GM18511 (cell line): ENCODE measurements around the gene F2.

Experiments
- ATAC-seq: cut with Tn5 transposase; IDR thresholded peaks from one replicate; pipeline ENCODE4 v1.9.1; 2021; ENCODE audit warnings: mild to moderate bottlenecking, moderate library complexity; ENCODE audit not compliant: unreplicated experiment

F2 gene

DNA sequence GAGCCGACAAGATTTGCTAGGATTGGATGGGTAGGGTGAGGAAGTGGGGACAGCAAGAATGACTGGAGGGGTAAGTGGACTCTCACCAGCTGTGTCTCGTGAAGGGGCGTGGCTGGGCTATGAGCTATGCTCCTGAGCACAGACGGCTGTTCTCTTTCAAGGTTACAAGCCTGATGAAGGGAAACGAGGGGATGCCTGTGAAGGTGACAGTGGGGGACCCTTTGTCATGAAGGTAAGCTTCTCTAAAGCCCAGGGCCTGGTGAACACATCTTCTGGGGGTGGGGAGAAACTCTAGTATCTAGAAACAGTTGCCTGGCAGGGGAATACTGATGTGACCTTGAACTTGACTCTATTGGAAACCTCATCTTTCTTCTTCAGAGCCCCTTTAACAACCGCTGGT lies 19.9 kb downstream of the F2 start:
- no peak for ATAC-seq

DNA sequence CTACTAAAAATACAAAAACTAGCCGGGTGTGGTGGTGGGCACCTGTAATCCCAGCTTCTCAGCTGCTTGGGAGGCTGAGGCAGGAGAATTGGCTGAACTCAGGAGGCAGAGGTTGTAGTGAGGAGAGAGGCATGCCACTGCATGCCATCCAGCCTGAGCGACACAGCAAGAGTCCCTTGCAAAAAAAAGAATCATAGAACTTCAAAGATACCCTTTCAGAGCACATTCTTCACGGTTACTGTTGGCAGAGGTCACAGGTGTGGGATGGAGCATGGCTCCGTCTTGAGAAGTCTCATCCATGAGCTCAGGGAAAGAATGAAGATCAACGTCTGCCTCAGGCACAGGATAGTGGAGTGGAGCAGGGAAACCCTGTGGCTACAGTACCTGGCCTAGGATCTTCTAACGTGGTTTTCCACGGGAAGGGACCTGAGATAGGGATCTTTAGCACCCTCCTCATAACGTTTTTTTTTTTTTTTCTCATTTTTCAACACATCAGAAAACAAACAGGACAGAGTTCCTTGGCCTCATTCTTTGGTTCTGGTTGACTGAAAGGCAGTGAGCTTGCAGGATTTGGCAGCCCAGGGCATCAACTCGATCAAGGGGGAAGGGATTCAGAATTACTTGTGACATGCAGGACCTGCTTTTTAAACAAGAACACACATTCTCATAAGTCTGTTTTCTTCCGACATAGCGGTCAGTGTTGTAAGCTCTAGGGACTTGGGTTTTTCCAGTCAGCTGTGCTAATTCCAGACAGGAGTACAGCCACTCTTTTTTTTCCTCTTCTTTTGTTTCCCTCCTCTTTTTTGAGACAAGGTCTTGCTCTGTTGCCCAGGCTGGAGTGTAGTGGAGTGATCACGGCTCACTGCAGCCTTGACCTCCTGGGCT lies 22.8 kb downstream of the F2 start:
- no peak for ATAC-seq

DNA sequence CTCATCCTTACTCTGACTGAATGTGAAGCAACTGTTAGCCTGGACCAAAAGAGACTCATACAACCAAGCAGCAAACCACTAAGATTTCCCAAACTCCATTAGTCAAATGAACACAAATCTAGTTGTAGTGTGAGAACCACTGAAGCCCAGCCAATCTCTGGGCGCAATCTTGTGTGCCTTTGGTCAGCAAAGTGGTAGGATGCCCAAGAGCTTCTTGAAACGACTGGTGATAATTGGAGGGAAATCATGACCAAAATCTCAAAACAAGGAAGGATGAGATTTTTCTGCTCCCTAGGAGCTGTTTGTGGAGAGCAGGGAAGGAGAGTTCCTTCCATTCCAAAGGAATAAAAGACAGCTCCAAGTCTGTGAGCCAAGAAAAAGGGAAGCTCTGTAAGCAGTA lies 24.0 kb downstream of the F2 start:
- ATAC-seq, result no peak

DNA sequence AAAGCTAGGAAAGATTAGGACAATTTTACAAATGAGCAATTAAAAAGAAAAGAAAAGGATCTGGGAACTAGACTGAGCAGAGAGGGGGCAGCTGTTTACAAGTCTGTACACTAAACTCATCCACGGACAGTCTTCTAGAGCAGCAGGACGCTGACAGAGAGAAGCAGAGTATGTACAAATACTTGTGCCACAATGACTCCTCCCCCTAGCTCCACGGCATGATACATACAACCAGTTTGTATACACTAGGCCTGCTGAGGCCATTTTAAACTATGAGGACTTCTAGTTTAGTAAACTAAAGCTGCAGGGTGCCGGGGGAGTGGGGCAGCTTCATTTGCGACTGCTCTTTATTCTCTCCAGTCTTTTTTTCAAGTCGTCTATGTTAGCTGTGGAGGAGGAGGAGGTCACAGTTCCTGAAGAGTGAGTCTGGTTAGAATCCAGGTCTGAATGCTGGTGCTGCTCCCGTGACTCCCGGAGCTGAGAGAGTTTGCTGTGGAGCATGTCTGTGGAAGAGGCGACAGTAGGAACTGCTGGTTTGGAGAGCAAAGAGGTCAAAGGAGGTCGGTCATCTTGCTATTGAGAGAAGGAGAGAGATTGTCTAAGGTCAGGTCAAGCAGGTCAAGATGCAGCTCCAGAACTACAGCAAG lies 24.8 kb downstream of the F2 start:
- no peak for ATAC-seq

DNA sequence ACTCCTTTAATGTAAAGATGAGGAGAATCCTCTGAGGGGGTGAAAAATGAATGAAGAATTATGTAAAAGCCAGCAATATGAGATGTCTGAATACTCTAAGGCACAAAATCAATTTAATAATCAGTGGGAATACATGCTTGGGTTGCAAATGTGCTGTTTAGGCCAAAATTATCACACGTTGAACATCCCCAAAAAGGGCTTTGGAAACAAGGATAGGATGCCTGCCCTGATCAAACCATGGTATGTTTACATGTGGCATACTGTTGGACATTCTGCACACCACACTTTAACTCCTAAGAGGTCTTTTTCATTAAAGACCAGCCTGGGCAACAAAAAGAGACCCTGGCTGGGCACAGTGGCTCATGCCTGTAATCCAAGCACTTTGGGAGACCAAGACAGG lies 26.3 kb downstream of the F2 start:
- no peak for ATAC-seq

DNA sequence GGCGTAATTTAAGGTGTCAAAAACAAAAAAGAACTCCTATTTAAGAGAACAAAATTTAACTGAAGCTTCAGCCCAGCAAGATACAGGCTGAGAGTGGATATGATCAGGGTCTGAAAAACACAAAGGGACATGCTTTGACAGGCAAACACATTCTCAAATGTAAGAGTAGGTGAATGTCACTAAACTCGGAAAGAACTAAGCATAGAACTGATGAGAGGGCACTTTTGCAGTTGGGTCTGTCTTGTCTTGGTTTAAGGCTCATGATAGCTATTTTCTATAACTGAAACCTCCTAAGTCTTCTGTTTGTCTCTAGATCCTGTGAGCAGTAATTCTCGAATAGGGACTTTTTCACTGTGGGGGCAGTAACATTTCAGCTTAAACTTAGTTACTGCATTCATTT lies 27.0 kb downstream of the F2 start:
- no peak for ATAC-seq

DNA sequence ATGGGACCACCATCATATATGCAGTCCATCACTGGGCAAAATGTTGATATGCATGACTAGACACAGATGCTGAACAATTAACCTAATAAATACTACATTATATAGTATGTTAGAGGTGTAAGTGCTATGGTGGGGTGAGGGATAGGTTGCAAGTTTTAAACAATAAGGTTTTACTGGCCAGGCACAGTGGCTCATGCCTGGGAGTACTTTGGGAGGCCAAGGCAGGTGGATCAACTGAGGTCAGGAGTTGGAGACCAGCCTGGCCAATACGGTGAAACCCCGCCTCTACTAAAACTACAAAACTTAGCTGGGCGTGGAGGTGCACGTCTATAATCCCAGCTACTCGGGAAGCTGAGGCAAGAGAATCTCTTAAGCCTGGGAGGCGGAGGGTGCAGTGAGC lies 28.1 kb downstream of the F2 start:
- no peak for ATAC-seq

DNA sequence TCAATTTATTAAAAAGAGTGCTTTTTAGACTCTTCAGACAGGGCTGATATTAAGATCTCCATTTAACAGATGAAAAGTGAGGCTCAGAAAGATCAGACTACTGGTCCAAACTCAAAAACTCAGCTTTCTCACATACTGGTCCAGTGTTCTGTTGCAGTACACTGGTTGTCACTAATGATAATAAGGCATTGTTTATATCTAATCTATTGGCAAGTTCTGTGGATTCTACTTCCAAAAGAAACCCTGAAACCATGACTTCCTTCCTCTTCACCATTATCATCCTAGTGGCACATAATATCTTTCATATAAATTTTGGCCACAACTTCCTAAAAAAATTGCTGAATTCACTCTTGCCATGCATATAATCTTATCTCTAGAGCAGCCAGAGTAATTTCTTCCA lies 36.9 kb downstream of the F2 start:
- ATAC-seq, result no peak

DNA sequence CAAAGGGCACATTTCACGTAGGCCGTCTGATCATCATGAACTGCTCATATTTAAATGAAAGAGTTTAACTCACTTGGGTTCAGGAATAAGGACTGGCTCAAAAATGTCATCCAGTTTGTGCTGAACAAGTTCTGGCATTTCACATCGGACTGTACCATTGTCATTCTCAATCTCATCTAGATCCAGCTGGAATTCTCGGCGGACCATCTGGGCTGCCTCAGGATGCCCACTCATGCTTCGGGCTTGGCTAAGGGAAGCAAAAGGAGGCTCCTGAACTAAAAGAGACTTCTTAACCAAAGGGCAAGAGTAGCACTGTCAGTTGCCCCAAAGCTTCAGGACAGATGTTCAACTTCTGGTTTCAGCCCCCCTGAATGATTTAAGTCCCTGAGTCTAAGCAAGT lies 40.2 kb downstream of the F2 start:
- ATAC-seq, result no peak

DNA sequence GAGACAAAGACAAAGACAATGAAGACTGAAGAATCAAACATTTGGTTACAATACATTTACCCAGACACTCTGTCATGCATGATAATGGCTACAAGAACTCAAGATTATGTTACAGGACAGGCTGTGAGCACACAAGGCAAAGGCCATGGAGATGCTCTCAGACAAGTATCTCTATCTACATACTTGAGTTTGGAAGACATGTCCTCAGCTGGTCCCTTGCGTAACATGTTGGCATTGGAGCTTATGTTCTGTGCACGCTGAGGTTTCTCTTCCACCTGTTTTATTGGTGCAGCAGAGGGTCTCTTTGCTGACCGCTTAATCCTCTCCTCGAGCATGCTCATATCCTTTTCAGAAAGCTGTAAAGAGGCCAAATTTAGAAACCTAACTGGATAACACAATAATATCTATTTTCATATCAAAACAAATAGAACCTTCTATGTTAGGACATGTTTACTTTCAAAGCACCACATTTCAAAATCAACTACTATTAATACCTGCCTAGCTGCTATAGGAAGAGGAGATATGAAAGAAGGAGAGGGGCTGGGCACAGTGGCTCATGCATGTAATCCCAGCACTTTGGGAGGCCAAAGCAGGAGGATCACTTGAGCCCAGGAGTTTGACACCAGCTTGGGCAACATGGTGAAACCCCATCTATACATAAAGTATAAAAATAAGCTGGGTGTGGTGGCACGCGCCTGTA lies 41.6 kb downstream of the F2 start:
- no peak for ATAC-seq

DNA sequence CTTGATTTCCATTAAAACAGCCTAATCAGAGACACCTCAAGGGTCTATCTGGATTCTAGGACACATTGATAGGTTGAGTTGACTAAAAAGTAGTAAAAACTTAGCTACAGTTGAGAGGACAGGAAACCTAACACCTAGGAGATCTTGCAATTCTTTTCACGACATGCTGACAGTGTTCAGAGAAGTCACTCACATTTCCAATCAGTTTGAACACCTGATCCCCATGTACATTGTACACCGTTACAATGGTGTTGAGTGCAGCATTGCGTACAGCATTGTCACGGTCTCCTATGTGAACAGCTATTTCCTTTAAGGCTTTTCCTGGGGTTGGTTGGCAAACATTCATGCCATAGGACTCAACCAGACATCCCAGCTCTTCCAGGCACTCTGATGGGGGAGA lies 42.8 kb downstream of the F2 start:
- no peak for ATAC-seq

DNA sequence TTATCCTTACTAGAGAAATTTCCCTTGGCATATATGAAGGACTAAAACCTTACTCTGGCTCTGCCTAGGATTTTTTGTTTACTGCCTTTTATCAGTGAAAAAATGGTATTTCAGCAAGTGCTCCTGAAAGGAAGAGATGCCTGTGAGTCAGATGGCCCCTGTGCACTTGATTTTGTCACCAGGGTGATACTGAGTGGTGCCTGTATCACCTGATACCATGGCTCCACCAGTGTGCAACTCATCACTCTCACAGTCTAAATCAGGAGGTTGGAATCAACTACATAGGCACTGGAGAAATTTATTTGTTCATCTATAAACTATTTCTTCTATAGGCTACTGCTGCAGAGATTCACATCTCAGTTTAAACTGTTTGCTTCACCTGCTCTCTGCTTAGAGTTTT lies 43.2 kb downstream of the F2 start:
- no peak for ATAC-seq

DNA sequence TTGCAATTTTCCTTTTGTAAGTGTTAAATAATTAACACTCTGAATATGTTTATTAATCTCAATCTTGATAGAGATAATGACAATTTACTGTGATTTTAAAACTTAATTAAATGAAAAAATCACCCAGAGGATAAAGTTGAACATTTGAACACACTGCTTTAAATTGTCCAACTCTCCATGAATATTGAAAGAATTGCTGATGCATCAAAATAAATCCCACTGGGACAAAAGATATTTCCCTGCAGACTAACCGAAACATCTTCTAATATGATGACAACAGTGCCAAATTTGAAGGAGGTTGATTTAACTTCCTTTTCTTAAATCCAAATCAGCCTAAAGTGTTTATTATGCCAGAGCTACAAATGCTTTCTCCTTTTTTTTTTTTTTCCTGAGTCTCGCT lies 47.6 kb downstream of the F2 start:
- ATAC-seq, result no peak

DNA sequence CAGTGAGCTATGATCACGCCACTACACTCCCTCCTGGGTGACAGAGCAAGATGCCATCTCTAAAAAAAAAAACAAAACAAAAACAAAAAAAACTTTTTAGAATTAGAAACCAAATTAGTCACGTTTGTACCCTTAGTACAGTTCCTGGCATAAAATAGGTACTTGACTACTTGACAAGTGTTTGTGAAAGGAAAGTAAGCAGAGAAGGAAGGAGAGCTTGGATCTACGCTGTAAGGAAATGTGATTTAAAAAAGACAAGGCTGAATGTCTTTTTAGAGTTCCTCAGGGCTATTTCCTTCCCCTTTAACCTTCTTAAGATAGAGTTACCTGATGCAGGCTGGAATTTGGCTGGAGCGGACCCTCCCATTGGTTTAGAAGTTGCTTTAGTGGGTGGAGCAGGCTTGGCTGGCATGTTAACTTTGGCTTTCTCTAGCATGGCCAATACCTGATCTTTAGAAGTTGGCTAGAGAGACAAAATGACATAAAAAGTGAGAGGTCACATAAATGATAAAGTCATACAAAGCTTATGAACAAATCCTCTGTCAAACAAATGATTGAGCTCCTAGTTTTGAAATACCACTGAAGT lies 50.7 kb downstream of the F2 start:
- ATAC-seq, result no peak

DNA sequence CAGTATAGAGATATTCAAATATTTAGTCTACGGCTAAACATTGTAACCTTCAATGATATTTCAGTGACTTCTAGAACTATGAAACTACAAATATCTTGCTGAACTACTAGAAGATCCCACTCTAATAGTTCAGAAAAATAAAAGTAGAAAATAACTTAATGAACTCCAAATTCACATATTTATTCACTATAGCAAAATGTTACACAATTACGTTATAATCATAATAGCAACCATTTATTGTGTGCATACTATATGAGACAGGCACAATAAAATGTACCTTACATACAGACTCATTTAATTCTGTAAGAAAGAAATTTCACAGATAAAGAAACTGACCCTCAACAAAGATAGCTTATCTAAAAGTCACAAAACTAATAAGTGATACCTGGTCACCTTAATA lies 57.9 kb downstream of the F2 start:
- no peak for ATAC-seq

DNA sequence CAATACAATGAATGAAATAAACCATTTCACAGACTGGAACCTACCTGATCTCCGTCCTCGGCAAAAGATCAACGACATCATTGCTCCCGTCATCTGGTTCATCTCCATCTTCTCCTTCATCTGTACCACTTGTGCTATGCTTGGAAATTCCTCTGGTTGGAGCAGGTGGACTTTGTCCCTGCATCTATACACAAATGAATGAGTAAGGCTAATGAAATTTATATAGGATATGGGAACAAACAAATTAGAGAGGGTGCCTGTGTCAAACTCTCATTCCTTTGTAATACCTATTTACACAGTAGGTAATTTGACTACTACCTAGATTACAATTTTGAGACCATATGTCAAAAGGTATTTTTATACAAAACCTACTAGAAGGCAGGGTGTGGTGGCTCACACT lies 59.4 kb downstream of the F2 start:
- no peak for ATAC-seq
